Measurements from ENCODE around the gene NCR1. TPM values are rescaled to one million over a fixed set of nuclear protein-coding genes. Genes with fewer than 3 reads are reported as not detected.
"Not testable (repeated sequence)": the region's sequence is repeated elsewhere in the genome, so short reads cannot be mapped to it uniquely, and the experiment has no call there.

NCR1 gene
- total RNA-seq, 4 donors from 2014 or later = not detected

DNA sequence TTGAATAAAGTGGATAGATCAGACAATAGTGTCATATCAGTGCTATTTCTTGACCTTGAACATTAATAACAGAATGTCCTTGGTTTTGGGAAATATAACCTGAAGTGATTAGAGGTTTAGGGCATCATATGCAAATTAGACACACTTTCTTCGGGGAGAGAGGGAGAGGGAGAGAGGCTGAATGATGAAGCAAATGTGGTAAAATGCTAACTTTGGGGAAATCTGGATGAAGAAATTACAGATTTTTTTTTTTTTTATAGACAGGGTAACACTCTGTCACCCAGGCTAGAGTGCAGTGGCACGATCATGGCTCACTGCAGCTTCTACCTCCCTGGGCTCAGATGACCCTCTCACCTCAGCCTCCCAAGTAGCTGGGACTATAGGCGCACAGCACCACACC is 3.9 kb upstream of the NCR1 start:
- intact Hi-C loops (cut with DNase I; ENCODE audit: low total_unique reads) (no loop called here), in situ Hi-C loops (cut with MboI; ENCODE audit: low sequenced_read_pairs in 4 of 4) (no loop called here)
- no peak overlapping the region for H3K27ac ChIP-seq
- H3K4me1 ChIP-seq = no peaks in the 10 kb centered on the region
- no peaks in the 10 kb centered on the region for H3K36me3 ChIP-seq
- no peaks in the 10 kb centered on the region for H3K9me3 ChIP-seq
- no peak for DNase-seq
- ATAC-seq = no peak
- H3K4me3 ChIP-seq = no peak overlapping the region
- TF ChIP-seq, protein P1, sequence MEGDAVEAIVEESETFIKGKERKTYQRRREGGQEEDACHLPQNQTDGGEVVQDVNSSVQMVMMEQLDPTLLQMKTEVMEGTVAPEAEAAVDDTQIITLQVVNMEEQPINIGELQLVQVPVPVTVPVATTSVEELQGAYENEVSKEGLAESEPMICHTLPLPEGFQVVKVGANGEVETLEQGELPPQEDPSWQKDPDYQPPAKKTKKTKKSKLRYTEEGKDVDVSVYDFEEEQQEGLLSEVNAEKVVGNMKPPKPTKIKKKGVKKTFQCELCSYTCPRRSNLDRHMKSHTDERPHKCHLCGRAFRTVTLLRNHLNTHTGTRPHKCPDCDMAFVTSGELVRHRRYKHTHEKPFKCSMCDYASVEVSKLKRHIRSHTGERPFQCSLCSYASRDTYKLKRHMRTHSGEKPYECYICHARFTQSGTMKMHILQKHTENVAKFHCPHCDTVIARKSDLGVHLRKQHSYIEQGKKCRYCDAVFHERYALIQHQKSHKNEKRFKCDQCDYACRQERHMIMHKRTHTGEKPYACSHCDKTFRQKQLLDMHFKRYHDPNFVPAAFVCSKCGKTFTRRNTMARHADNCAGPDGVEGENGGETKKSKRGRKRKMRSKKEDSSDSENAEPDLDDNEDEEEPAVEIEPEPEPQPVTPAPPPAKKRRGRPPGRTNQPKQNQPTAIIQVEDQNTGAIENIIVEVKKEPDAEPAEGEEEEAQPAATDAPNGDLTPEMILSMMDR (IDR thresholded peaks at IDR 0.05 in 4 of 5, conservative IDR thresholded peaks at IDR 0.05 in 1 of 5) = no peak
- TF ChIP-seq POLR2A (IDR thresholded peaks at IDR 0.05) = no peak
- H3K27me3 ChIP-seq = no peaks in the 10 kb centered on the region

DNA sequence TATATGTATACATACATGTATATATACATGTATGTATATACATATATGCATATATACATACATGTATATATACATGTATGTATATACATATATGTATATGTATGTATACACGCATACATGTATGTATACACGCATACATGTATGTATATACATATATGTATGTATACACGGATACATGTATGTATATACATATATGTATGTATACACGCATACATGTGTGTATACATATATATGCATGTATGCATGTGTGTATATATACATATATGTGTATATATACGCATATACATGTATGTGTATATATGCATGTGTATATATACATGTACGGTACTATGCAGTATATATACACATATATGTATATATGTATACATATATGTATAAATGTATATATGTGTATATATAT is 2.6 kb upstream of the NCR1 start:
- no peak for ATAC-seq

DNA sequence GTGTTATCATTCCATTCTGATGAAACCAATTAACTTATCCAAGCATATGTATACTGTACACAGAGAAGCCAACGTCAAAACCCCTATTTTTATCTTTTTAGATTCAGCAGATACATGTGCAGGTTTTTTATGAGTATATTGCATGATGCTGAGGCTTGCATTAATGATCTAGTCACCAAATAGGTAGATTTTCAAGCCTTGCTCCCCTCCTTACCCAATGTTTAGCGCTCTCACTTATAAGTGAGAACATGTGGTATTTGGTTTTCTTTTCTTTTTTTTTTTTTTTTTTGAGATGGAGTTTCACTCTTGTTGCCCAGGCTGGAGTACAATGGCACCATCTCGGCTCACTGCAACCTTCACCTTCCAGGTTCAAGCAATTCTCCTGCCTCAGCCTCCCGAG is 1.7 kb upstream of the NCR1 start:
- intact Hi-C loops (cut with DNase I; ENCODE audit: low total_unique reads); in situ Hi-C loops (cut with MboI; ENCODE audit: low sequenced_read_pairs in 4 of 4); DNase-seq; H3K4me3 ChIP-seq; H3K27ac ChIP-seq; H3K4me1 ChIP-seq; H3K27me3 ChIP-seq; ATAC-seq; H3K36me3 ChIP-seq; H3K9me3 ChIP-seq: not testable (repeated sequence)

More for the DNA sequence above, 2.6 kb upstream of the NCR1 start:
- DNase-seq = no peak
- TF ChIP-seq POLR2A (IDR thresholded peaks at IDR 0.05) = no peak
- TF ChIP-seq, protein P1 (IDR thresholded peaks at IDR 0.05 in 4 of 5, conservative IDR thresholded peaks at IDR 0.05 in 1 of 5) = no peak
- Histone ChIP-seq H3K36me3 (no peaks in the 10 kb centered on the region), H3K4me1 (no peaks in the 10 kb centered on the region), H3K4me3 (no peak overlapping the region), H3K27me3 (no peaks in the 10 kb centered on the region), H3K27ac (no peak overlapping the region), H3K9me3 (no peaks in the 10 kb centered on the region)
- in situ Hi-C loops (cut with MboI; ENCODE audit: low sequenced_read_pairs in 4 of 4) = no loop called here
- intact Hi-C loops (cut with DNase I; ENCODE audit: low total_unique reads) = no loop called here

- H3K9me3 ChIP-seq = no peaks in the 10 kb centered on the region
- DNase-seq = no peak
- no peaks in the 10 kb centered on the region for H3K27me3 ChIP-seq
- in situ Hi-C loops (cut with MboI; ENCODE audit: low sequenced_read_pairs in 4 of 4) = no loop called here
- no peak overlapping the region for H3K4me3 ChIP-seq
- H3K4me1 ChIP-seq = no peaks in the 10 kb centered on the region
- TF ChIP-seq POLR2A (IDR thresholded peaks at IDR 0.05) = no peak
- TF ChIP-seq, protein P1 (IDR thresholded peaks at IDR 0.05 in 4 of 5, conservative IDR thresholded peaks at IDR 0.05 in 1 of 5) = no peak
- no peaks in the 10 kb centered on the region for H3K36me3 ChIP-seq
- ATAC-seq = no peak
- intact Hi-C loops (cut with DNase I; ENCODE audit: low total_unique reads) = no loop called here
- H3K27ac ChIP-seq = no peak overlapping the region
These were observed 536 bp upstream of the NCR1 start for GRCh38 chr19:54905421-54905802.

- Histone ChIP-seq H3K27me3 (no peaks in the 10 kb centered on the region), H3K9me3 (no peaks in the 10 kb centered on the region), H3K4me3 (no peak overlapping the region), H3K27ac (no peak overlapping the region), H3K36me3 (no peaks in the 10 kb centered on the region), H3K4me1 (no peaks in the 10 kb centered on the region)
- intact Hi-C loops (cut with DNase I; ENCODE audit: low total_unique reads) = no loop called here
- TF ChIP-seq POLR2A (IDR thresholded peaks at IDR 0.05) = no peak
- TF ChIP-seq, protein P1 (IDR thresholded peaks at IDR 0.05 in 4 of 5, conservative IDR thresholded peaks at IDR 0.05 in 1 of 5) = no peak
- ATAC-seq = no peak
- in situ Hi-C loops (cut with MboI; ENCODE audit: low sequenced_read_pairs in 4 of 4) = no loop called here
- DNase-seq = no peak
These were observed 871 bp downstream of the NCR1 start for GRCh38 chr19:54906819-54907218.

DNA sequence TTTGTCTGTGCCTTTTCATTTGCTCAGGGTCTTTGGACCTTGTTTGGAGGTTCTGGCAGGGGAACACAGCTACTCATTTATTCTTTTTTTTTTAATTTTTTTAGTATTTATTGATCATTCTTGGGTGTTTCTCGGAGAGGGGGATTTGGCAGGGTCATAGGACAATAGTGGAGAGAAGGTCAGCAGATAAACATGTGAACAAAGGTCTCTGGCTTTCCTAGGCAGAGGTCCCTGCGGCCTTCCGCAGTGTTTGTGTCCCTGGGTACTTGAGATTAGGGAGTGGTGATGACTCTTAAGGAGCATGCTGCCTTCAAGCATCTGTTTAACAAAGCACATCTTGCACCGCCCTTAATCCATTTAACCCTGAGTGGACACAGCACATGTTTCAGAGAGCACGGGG is 2.0 kb downstream of the NCR1 start:
- H3K4me3 ChIP-seq; in situ Hi-C loops (cut with MboI; ENCODE audit: low sequenced_read_pairs in 4 of 4); H3K27ac ChIP-seq; H3K9me3 ChIP-seq; H3K27me3 ChIP-seq; H3K36me3 ChIP-seq; intact Hi-C loops (cut with DNase I; ENCODE audit: low total_unique reads); H3K4me1 ChIP-seq; DNase-seq; ATAC-seq: not testable (repeated sequence)
